Muscle of back (tissue), 10 donors: Measurements from ENCODE around the gene MON1A. TPM values are rescaled to one million over a fixed set of nuclear protein-coding genes. Genes with fewer than 3 reads are reported as not detected.

Source experiments
- polyA plus RNA-seq, 10 donors: library from polyadenylated mRNA; unstranded; fragments of 120-200 nt; gene quantifications; one replicate each; pipeline ENCODE4 v1.2.1, GENCODE V29; 2013; ENCODE audit not compliant: insufficient read length in 10 of 10

MON1A gene
- polyA plus RNA-seq, 10 donors, result 4.9 to 8.3 (median 6.3) TPM

Other genes starting within 250 kb of the MON1A start
- 10 to 100 TPM in 3 of 10 donors, 1 to 10 TPM in 7; 5.0 to 14.2 (median 8.1) TPM for gene MST1, start 240.3 kb downstream of the MON1A start, polyA plus RNA-seq
- 10 to 100 TPM; 28.4 to 45.3 (median 41.6) TPM for gene RNF123, start 240.3 kb downstream of the MON1A start, polyA plus RNA-seq
- gene AMIGO3, start 210.1 kb downstream of the MON1A start, polyA plus RNA-seq, result 1 to 10 TPM; 1.3 to 3.8 (median 2.0) TPM
- 10 to 100 TPM in 7 of 10 donors, 1 to 10 TPM in 3; 8.3 to 15.3 (median 12.0) TPM for gene GMPPB, start 205.9 kb downstream of the MON1A start, polyA plus RNA-seq
- 10 to 100 TPM; 19.5 to 31.5 (median 23.3) TPM for gene IP6K1, start 143.3 kb downstream of the MON1A start, polyA plus RNA-seq
- under 1 TPM in 4 of 10 donors, not detected in 6; 0.10 to 0.45 (median 0.19) TPM for gene CDHR4, start 129.9 kb downstream of the MON1A start, polyA plus RNA-seq
- gene INKA1, start 126.5 kb downstream of the MON1A start, polyA plus RNA-seq, result 10 to 100 TPM in 3 of 10 donors, 1 to 10 TPM in 7; 4.3 to 18.7 (median 7.8) TPM
- gene UBA7, start 115.9 kb downstream of the MON1A start, polyA plus RNA-seq, result 10 to 100 TPM; 14.2 to 29.2 (median 22.1) TPM
- gene TRAIP, start 73.2 kb downstream of the MON1A start, polyA plus RNA-seq, result 1 to 10 TPM; 3.3 to 6.2 (median 4.8) TPM
- gene CAMKV, start 59.9 kb downstream of the MON1A start, polyA plus RNA-seq, result under 1 TPM; 0.13 to 0.92 (median 0.30) TPM
- 1 to 10 TPM; 1.3 to 6.1 (median 2.0) TPM for gene MST1R, start 25.9 kb downstream of the MON1A start, polyA plus RNA-seq
- 10 to 100 TPM; 50.5 to 97.3 (median 67.6) TPM for gene RBM6, start 10.3 kb upstream of the MON1A start, polyA plus RNA-seq
- gene RBM5, start 159.1 kb upstream of the MON1A start, polyA plus RNA-seq, result 100 to 1,000 TPM; 113 to 245 (median 144) TPM
- 10 to 100 TPM in 9 of 10 donors, 1 to 10 TPM in 1; 9.5 to 38.2 (median 11.4) TPM for gene SEMA3F, start 225.5 kb upstream of the MON1A start, polyA plus RNA-seq